NCI-H1417 (cell line): ENCODE results near the gene SCGB1D1.
"Not testable (repeated sequence)": the region's sequence is repeated elsewhere in the genome, so short reads cannot be mapped to it uniquely, and the experiment has no call there.

Source experiments
- DNase-seq, 3 experiments: peaks; one replicate each; lab custom pipeline; 2025; lab: John Stamatoyannopoulos, UW

SCGB1D1 gene

DNA sequence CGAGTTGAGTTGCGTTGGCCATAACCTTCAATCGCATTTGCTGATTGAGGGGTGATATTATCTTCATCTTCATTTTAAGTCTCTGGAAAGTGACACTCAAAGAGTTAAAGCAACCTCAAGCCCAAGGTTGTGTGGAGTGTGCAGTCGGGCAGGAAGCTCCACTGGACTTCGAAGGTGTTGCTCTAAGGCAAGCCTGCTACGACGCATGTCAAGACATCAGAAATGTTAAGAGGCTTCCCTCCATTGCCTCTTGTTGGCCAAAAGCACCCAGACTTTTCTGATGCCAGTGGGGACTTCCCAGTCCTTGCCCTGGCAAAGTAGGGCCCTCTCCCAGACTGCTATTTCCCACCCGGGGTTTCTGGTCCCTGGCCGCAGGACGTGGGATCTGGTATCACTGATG is 23.6 kb upstream of the SCGB1D1 start:
- no peak for DNase-seq

DNA sequence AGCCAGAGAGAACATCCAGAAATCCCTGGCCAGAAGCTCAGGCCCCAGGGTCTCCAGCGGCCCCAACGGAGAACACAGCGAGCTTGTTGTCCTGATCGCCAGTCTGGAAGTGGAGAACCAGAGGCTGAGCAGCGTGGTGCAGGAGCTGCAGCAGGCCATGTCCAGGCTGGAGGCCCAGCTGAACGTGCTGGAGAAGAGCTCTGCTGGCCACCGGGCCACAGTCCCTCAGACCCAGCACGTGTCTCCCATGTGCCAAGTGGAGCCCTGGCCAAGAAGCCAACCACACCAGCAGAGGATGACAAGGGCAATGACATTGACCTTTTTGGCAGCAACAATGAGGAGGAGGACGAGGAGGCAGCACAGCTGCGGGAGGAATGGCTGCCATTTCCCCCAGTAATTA is 20.6 kb upstream of the SCGB1D1 start:
- DNase-seq, result no peak

DNA sequence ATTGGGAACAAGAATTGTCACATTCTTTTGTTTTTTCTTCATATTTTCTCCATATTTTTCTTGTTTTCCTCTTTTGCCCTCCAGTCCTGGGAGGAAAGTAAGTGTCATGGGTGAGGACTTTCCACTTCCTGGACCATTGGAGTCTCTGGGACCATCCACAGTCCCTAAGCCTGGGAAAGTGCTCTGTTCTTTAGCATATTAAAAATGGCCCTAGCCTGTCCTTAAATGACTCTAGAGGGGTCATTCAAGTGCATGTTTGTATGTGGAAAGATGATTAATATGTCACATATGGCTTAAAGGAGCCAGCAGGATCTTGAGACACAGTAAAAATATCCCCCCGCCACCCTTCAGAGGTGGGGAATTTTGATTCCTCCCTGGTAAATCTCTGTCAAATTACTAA is 20.1 kb upstream of the SCGB1D1 start:
- DNase-seq, result no peak

GRCh38 chr11:62171261-62171723 is 18.7 kb upstream of the SCGB1D1 start:
- peak; percentile 84 to 96 (median 96) for DNase-seq

DNA sequence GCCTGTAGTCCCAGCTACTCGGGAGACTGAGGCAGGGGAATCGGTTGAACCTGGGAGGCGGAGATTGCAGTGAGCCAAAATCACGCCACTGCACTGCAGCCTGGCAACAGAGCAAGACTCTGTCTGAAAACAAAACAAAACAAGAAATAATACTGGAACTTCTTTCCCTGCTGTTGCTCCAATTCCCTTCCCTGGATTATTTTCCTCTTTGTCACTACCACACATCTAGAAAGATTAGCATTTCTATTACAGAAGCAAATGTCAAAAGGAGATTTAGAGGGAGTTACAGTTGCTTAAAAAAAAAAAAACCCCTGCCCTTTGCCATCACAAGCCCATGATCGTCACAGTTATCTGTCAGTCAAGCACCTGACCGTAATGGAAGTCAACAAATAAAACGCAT is 17.7 kb upstream of the SCGB1D1 start:
- DNase-seq, result peak in 2 of 3 experiments; percentile 7 to 35

DNA sequence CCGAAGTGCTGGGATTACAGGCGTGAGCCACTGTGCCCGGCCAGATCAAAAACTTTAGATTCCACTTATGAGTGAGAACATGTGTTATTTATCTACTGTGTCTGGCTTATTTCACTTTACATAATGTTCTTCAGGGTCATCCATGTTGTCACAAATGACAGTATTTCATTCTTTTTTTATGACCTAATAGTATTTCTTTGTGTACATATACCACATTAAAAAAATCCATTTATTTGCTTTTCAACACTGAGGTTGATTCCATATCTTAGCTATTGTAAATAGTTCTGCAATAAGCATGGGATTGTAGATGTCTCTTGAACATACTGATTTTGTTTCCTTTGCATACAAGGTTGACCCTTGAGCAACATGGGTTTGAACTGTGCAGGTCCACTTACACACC is 13.2 kb upstream of the SCGB1D1 start:
- DNase-seq, result no peak

DNA sequence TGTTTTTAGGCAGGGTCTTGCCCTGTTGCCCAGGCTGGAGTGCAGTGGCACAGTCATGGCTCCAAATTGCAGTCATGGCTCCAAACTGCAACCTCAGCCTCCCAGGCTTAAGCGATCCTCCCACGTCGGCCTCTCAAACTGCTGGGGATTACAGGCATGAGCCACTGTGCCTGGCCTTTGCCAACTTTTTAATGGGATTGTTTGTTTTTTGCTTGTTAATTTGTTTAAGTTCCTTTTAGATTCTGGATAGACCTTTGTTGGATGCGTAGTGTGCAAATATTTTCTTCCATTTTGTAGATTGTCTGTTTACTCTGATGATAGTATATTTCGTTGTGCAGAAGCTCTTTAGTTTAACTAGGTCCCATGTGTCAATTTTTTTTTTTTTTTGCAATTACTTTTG is 10.0 kb upstream of the SCGB1D1 start:
- no peak for DNase-seq

DNA sequence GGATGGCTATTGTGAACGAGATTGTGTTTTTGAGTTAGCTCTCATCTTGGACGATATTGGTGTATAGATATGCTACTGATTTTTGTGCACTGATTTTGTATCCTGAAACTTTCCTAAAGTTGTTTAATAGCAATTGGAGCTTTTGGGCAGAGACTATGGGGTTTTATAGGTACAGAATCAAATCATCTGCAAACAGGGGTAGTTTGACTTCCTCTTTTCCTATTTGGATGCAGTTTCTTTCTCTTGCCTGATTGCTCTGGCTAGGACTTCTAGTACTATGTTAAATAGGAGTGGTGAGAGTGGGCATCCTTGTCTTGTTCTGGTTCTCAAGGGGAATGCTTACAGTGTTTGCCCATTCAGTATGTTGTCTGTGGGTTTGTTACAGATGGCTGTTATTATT is 8.9 kb upstream of the SCGB1D1 start:
- DNase-seq, result no peak

DNA sequence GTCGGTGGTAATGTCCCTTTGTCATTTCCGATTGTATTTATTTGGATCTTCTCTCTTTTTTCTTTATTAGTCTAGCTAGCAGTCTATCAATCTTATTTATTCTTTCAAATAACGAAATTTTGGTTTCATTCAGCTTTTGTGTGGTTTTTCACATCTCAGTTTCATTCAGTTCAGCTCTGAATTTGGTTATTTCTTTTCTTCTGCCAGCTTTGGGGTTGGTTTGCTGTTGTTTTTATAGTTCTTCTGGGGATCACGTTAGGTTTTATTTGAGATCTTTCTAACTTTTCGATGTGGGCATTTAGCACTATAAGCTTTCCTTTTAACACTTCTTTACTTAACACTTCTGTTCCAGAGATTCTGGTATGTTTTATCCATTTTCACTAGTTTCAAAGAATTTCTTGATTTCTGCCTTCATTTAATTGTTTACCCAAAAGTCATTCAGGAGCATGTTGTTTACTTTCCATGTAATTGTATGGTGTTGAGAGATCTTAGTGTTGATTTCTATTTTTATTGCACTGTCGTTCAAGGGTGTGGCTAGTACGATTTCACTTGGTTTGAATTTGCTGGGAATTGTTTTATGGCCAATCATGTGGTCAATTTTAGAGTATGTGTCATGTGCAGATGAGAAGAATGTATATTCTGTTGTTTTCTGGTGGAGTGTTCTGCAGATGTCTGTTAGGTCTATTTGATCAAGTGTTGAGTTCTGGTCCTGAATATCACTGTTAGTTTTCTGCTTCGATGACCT is 7.7 kb upstream of the SCGB1D1 start:
- DNase-seq, result peak in 1 of 3 experiments; percentile 11

DNA sequence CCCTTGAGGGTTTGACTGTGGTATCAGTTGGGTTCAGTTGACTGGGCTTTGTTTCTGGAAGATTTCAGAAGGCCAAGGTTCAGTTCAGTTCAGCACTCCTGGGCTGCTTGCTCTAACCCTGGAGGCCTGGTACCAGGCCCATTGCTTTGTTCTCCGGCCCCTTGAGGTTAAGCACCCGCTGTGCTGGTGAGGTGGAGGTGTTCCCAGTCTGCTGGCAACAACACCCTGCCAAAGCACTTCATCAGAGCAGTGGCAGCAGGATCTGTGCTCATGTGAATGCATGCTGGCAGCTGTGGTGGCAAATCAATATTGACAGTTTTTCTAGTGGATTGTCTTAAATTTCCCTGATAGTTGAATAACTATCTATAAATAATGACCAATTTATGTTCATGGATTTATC is 3.8 kb upstream of the SCGB1D1 start:
- peak; percentile 32 to 75 (median 53) for DNase-seq

- DNase-seq, result no peak
Measured at GRCh38 chr11:62193952-62194351, 3.9 kb downstream of the SCGB1D1 start.

GRCh38 chr11:62195010-62195409 is 5.0 kb downstream of the SCGB1D1 start:
- not testable (repeated sequence) for DNase-seq

GRCh38 chr11:62195945-62196344 is 5.9 kb downstream of the SCGB1D1 start:
- DNase-seq, result peak in 1 of 3 experiments; percentile 18

GRCh38 chr11:62197400-62197799 is 7.4 kb downstream of the SCGB1D1 start:
- not testable (repeated sequence) for DNase-seq

- peak in 2 of 3 experiments; percentile 25 to 56 for DNase-seq
Measured at GRCh38 chr11:62201376-62201775, 11.4 kb downstream of the SCGB1D1 start.

DNA sequence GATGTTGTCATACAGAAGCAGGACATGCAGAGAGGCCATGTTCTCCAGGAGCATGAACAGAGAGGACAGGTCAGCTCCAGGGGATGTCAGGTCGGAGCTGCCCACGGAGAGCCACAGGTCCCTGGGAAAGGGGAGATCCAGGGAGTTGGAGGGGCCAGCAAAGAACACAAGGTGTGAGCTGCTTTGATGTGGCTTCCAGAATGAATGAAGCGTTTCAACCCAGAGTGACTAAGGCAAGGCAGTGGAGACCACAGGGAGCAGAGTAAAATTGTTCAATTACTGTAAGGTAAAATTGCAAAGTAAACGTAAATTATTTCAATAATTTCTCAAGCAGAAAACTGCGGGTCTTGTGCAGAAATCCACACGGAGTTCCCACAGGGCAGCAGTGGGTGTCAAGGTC is 12.9 kb downstream of the SCGB1D1 start:
- no peak for DNase-seq

- no peak for DNase-seq
Measured at GRCh38 chr11:62204430-62204829, 14.4 kb downstream of the SCGB1D1 start.

- DNase-seq, result no peak
Measured at GRCh38 chr11:62205441-62205840, 15.4 kb downstream of the SCGB1D1 start.

DNA sequence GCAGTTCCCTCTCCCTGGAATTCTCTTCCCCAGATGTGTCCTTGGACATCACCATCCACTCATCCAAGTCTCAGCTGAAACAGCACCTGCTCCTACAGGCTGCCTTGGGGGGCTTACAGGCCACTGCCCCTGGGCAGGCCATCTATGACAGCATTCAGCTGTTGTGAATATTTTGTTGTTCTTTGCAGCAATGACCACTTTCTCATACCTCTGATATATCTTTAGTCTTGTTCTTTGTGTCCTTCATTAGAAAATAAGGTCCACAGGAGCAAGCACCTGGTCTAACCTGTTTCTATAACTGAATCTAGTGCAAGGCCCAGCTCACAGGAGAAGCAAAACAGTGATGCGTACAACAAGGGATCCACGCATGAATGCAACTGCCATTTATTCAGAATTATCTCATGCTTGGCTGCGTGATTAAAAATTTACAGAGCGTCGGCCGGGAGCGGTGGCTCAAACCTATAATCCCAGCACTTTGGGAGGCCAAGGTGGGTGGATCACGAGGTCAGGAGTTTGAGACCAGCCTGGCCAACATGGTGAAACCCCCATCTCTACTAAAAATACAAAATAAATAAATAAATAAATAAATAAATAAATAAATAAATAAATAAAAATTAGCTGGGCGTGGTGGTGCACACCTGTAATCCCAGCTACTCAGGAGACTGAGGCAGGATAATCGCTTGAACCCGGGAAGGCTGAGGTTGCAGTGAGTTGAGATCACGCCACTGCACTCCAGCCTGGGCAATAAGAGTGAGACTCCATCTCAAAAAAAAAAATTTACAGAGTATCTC is 16.5 kb downstream of the SCGB1D1 start:
- DNase-seq, result not testable (repeated sequence)

DNA sequence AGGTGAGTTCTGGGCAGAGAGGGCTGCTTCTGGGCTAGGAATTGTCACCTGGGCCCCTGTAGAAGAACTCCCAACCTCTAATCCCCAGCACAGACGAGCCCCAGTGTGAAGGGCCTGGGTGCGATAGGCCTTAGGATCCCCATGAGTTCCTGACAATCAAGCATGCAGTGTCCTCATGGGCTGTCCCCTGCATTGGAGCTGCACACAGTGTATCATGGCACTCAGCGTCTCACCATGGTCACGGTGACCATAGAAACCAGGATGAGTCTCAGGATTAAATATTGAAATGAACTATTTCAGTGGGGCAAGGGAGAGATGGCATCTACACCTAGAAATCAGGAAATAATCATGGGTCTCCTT is 18.7 kb downstream of the SCGB1D1 start:
- peak in 1 of 3 experiments; percentile 52 for DNase-seq

GRCh38 chr11:62217191-62217748 is 27.3 kb downstream of the SCGB1D1 start:
- DNase-seq, result peak; percentile 17 to 75 (median 27)

- DNase-seq, result no peak
Measured at GRCh38 chr11:62221498-62221897, 31.5 kb downstream of the SCGB1D1 start.

- peak in 1 of 3 experiments; percentile 30 for DNase-seq
Measured at GRCh38 chr11:62223095-62223494, 33.1 kb downstream of the SCGB1D1 start.
